ENCODE results near the gene POLE3. TPM values are rescaled to one million over a fixed set of nuclear protein-coding genes. Genes with fewer than 3 reads are reported as not detected.
A peak's percentile ranks its signal among the peaks of the same experiment; 100 is the strongest.

POLE3 gene
- total and polyA plus RNA-seq, 9 of the 15 experiments (the other 6 are each of a cell fraction or from before 2014, with no cell fraction given) = 52.6 to 179 (median 110) TPM

DNA sequence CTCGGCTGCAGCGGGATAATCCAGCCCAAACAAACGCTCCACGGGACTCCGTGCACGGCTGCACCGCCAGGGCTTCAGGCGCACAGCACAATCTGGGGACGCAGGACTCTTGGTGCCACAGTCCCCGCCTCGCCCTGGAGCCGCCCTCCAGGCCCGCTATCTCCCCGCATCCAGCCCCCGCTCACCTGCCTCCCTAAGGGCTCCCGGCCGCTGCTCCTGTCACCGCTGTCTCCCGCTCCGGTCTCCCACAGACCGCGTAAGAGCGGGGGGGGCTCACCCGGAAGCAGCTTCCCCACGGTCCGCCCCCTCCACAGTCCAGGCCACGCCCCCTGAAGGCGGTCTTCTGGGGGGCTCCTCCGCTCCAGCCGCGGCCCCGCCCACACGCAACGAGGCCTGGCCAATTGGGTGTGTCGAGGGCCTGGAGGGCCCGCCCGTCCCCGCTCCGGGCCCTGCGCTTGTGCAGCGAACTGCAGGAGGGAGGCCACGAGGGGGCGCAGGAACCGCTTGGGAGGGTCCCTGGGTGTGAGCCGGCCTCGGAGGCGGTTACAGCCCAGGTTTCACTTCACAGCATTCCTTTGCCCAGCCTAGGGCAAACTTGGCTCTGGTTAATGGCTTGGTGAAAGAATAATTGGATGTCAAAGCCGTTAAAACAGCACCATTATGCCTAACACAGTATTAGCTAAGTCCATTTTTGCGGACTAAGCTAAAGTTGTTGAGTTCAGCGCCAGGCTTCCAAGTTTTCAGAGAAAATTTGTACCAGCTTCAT lies 9.3 kb downstream of the POLE3 start, which contains the start of gene ALAD (continued):
- TF ChIP-seq, protein P1, sequence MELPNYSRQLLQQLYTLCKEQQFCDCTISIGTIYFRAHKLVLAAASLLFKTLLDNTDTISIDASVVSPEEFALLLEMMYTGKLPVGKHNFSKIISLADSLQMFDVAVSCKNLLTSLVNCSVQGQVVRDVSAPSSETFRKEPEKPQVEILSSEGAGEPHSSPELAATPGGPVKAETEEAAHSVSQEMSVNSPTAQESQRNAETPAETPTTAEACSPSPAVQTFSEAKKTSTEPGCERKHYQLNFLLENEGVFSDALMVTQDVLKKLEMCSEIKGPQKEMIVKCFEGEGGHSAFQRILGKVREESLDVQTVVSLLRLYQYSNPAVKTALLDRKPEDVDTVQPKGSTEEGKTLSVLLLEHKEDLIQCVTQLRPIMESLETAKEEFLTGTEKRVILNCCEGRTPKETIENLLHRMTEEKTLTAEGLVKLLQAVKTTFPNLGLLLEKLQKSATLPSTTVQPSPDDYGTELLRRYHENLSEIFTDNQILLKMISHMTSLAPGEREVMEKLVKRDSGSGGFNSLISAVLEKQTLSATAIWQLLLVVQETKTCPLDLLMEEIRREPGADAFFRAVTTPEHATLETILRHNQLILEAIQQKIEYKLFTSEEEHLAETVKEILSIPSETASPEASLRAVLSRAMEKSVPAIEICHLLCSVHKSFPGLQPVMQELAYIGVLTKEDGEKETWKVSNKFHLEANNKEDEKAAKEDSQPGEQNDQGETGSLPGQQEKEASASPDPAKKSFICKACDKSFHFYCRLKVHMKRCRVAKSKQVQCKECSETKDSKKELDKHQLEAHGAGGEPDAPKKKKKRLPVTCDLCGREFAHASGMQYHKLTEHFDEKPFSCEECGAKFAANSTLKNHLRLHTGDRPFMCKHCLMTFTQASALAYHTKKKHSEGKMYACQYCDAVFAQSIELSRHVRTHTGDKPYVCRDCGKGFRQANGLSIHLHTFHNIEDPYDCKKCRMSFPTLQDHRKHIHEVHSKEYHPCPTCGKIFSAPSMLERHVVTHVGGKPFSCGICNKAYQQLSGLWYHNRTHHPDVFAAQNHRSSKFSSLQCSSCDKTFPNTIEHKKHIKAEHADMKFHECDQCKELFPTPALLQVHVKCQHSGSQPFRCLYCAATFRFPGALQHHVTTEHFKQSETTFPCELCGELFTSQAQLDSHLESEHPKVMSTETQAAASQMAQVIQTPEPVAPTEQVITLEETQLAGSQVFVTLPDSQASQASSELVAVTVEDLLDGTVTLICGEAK (IDR thresholded peaks at IDR 0.05) = peak; percentile 64; the same call in 1 of the 2 replicates
- TF ChIP-seq, protein P1 (CRISPR knock-in tag; IDR thresholded peaks at IDR 0.05) = no peak
- TF ChIP-seq POLR2AphosphoS5 (IDR thresholded peaks at IDR 0.05; ENCODE audit: control insufficient read depth, insufficient read depth, low read depth, low read length) (peak; percentile 59), ZNF165 (CRISPR knock-in tag; IDR thresholded peaks at IDR 0.05; ENCODE audit: borderline replicate concordance) (no peak), FUS (optimal IDR thresholded peaks at IDR 0.05; ENCODE audit: low read depth, low read length) (peak; percentile 54), STAT5B (CRISPR knock-in tag; IDR thresholded peaks at IDR 0.05) (no peak), FOXK1 (CRISPR knock-in tag; IDR thresholded peaks at IDR 0.05; ENCODE audit: borderline replicate concordance) (no peak), SAP30 (IDR thresholded peaks at IDR 0.05; ENCODE audit: borderline replicate concordance, insufficient read depth, low read depth, low read length, poor library complexity, severe bottlenecking) (peak; percentile 76), NR3C1 (CRISPR knock-in tag; IDR thresholded peaks at IDR 0.05) (no peak), THRAP3 (IDR thresholded peaks at IDR 0.05; ENCODE audit: borderline replicate concordance) (no peak), HNRNPLL (IDR thresholded peaks at IDR 0.05; ENCODE audit: low read depth, low read length, poor library complexity, severe bottlenecking) (peak; percentile 55), SAFB (IDR thresholded peaks at IDR 0.05; ENCODE audit: borderline replicate concordance, low read depth, low read length) (peak; percentile 83), HOXB6 (CRISPR knock-in tag; IDR thresholded peaks at IDR 0.05; ENCODE audit: borderline replicate concordance) (no peak), BACH1 (tag; IDR thresholded peaks at IDR 0.05) (no peak), RCOR1 (IDR thresholded peaks at IDR 0.05; ENCODE audit: borderline replicate concordance in 1 of 2, low read depth in 2 of 2, low read length in 2 of 2) (peak in 1 of 2 experiments; percentile 58; a peak in 1 of 4 replicates), YY1 (IDR thresholded peaks at IDR 0.05; ENCODE audit: borderline replicate concordance in 1 of 3, control insufficient read depth in 1 of 3, extremely low read depth in 1 of 3, insufficient read depth in 3 of 3, insufficient read length in 1 of 3, insufficient replicate concordance in 2 of 3, low read depth in 1 of 3, low read length in 2 of 3) (peak in 2 of 3 experiments; percentile 3 to 47)
- TF ChIP-seq, protein P2, sequence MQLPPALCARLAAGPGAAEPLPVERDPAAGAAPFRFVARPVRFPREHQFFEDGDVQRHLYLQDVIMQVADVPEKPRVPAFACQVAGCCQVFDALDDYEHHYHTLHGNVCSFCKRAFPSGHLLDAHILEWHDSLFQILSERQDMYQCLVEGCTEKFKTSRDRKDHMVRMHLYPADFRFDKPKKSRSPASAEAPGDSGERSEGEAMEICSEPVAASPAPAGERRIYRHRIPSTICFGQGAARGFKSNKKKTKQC (CRISPR knock-in tag; IDR thresholded peaks at IDR 0.05) = peak; percentile 67; the same call in 1 of the 2 replicates
